Measurements from ENCODE around the gene CEP104. TPM values are rescaled to one million over a fixed set of nuclear protein-coding genes. Genes with fewer than 3 reads are reported as not detected.

The CEP104 gene
- total and polyA plus RNA-seq, 9 of the 15 experiments (the other 6 are each of a cell fraction or from before 2014, with no cell fraction given), result 11.2 to 63.4 (median 42.6) TPM

GRCh38 chr1:3886691-3887090, 29.7 kb upstream of the CEP104 start:
- no TSS peak for BruUV-seq (replicated peaks)
- ATAC-seq, result no peak
- TF ChIP-seq ZNF277 (CRISPR knock-in tag; IDR thresholded peaks at IDR 0.05; ENCODE audit: borderline replicate concordance) (no peak), MTA3 (IDR thresholded peaks at IDR 0.05; ENCODE audit: borderline replicate concordance) (no peak), SMAD2 (IDR thresholded peaks at IDR 0.05; ENCODE audit: low read depth, low read length) (no peak), NFE2L1 (tag; IDR thresholded peaks at IDR 0.05; ENCODE audit: borderline replicate concordance, low read depth) (no peak), SFPQ (IDR thresholded peaks at IDR 0.05; ENCODE audit: low read depth, low read length) (no peak), ARID4B (CRISPR knock-in tag; IDR thresholded peaks at IDR 0.05) (no peak)
- TF ChIP-seq, protein P1, sequence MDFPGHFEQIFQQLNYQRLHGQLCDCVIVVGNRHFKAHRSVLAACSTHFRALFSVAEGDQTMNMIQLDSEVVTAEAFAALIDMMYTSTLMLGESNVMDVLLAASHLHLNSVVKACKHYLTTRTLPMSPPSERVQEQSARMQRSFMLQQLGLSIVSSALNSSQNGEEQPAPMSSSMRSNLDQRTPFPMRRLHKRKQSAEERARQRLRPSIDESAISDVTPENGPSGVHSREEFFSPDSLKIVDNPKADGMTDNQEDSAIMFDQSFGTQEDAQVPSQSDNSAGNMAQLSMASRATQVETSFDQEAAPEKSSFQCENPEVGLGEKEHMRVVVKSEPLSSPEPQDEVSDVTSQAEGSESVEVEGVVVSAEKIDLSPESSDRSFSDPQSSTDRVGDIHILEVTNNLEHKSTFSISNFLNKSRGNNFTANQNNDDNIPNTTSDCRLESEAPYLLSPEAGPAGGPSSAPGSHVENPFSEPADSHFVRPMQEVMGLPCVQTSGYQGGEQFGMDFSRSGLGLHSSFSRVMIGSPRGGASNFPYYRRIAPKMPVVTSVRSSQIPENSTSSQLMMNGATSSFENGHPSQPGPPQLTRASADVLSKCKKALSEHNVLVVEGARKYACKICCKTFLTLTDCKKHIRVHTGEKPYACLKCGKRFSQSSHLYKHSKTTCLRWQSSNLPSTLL (IDR thresholded peaks at IDR 0.05), result no peak

More at GRCh38 chr1:3886691-3887090, 29.7 kb upstream of the CEP104 start:
- in situ Hi-C loops (cut with MboI) (no loop called here), intact Hi-C loops (cut with micrococcal nuclease) (no loop called here)
- Histone ChIP-seq H3K9ac (ENCODE audit: insufficient read depth in 1 of 2, low read depth in 2 of 2, low read length in 2 of 2) (no peak overlapping the region), H3K9me3 (replicated peaks; ENCODE audit: control insufficient read depth, insufficient read depth, low read depth, low read length) (no peaks in the 10 kb centered on the region), H3K4me2 (ENCODE audit: insufficient read depth, low read length) (no peak overlapping the region), H3K9me1 (ENCODE audit: control insufficient read depth, insufficient read depth, low read length) (no peaks in the 10 kb centered on the region), H4K20me1 (replicated peaks; ENCODE audit: control insufficient read depth, insufficient read depth, low read length) (peaks cover 6% of the 10 kb centered on the region; the same call in 1 of the 2 replicates), H3K4me1 (replicated peaks in 1 of 2; ENCODE audit: control insufficient read depth in 2 of 2, insufficient read depth in 2 of 2, low read length in 2 of 2) (peaks cover 0 to 3% of the 10 kb centered on the region in 2 experiments; a peak in 1 of 5 replicates), H3K27ac (ENCODE audit: extremely low read depth, low read depth, low read length) (no peak overlapping the region), H3K4me3 (no peak overlapping the region), H3K27me3 (ENCODE audit: control insufficient read depth in 2 of 2, insufficient read depth in 2 of 2, low read length in 2 of 2) (no peaks in the 10 kb centered on the region), H3K79me2 (ENCODE audit: control insufficient read depth, insufficient read depth, low read length) (no peaks in the 10 kb centered on the region), H3K36me3 (ENCODE audit: control insufficient read depth, insufficient read depth, low read length) (peaks cover 74% of the 10 kb centered on the region), H2AFZ (ENCODE audit: low read depth, low read length) (no peak overlapping the region)
- ChIA-PET POLR2A (interaction anchor here (1.0 to 2.8 kb wide), 5 partner anchors 9 to 17 kb away, joined by 3 to 12 read pairs (median 3); partner anchors contain the start of gene C1orf174), CTCF (ENCODE audit: low intra/inter-chr PET ratio) (no interaction called here)
- WGBS (ENCODE audit: insufficient coverage, low coverage, missing lambda C conversion rate), result 92% methylated on average over 8 of the region's 8 CpGs
- FAIRE-seq, result no peak
- no peak for DNase-seq (ENCODE audit: extremely low read depth in 1 of 4, low spot score in 3 of 4)
